ENCODE measurements around the gene VAT1L. TPM values are rescaled to one million over a fixed set of nuclear protein-coding genes. Genes with fewer than 3 reads are reported as not detected.
"Not testable (repeated sequence)": the region's sequence is repeated elsewhere in the genome, so short reads cannot be mapped to it uniquely, and the experiment has no call there.

VAT1L gene
- total RNA-seq, 2 donors from 2014 or later = 0.07 TPM; not detected in 1

GRCh38 chr16:77970371-77970770, 182.0 kb downstream of the VAT1L start:
- DNase-seq (no peak), ATAC-seq (replicated peaks in 1 of 2) (no peak)
- Mint-ChIP-seq H3K36me3 (ENCODE audit: insufficient read depth in 2 of 2) (no peaks in the 10 kb centered on the region), H3K27me3 (ENCODE audit: low read depth) (peaks cover 18% of the 10 kb centered on the region), H3K27ac (no peak overlapping the region), H3K9me3 (no peaks in the 10 kb centered on the region), H3K4me3 (no peak overlapping the region), H3K4me1 (ENCODE audit: low read depth) (no peaks in the 10 kb centered on the region)

- H3K4me1 Mint-ChIP-seq (ENCODE audit: low read depth) = no peaks in the 10 kb centered on the region
- H3K27me3 Mint-ChIP-seq (ENCODE audit: low read depth) = peaks cover 28% of the 10 kb centered on the region
- no peak overlapping the region for H3K4me3 Mint-ChIP-seq
- ATAC-seq (replicated peaks in 1 of 2) (peak; percentile 59 to 67), DNase-seq (peak; percentile 70 to 78)
- no peaks in the 10 kb centered on the region for H3K9me3 Mint-ChIP-seq
- H3K36me3 Mint-ChIP-seq (ENCODE audit: insufficient read depth in 2 of 2) = no peaks in the 10 kb centered on the region
- no peak overlapping the region for H3K27ac Mint-ChIP-seq
These were observed 183.1 kb downstream of the VAT1L start for GRCh38 chr16:77971306-77972061.

GRCh38 chr16:77972062-77972392, 183.7 kb downstream of the VAT1L start:
- no peak overlapping the region for H3K4me3 Mint-ChIP-seq
- no peaks in the 10 kb centered on the region for H3K4me1 Mint-ChIP-seq (ENCODE audit: low read depth)
- no peaks in the 10 kb centered on the region for H3K9me3 Mint-ChIP-seq
- DNase-seq = no peak
- peaks cover 28% of the 10 kb centered on the region for H3K27me3 Mint-ChIP-seq (ENCODE audit: low read depth)
- no peak for ATAC-seq (replicated peaks in 1 of 2)
- no peaks in the 10 kb centered on the region for H3K36me3 Mint-ChIP-seq (ENCODE audit: insufficient read depth in 2 of 2)
- no peak overlapping the region for H3K27ac Mint-ChIP-seq

GRCh38 chr16:77974883-77975282, 186.5 kb downstream of the VAT1L start:
- H3K36me3 Mint-ChIP-seq (ENCODE audit: insufficient read depth in 2 of 2) = no peaks in the 10 kb centered on the region
- peaks cover 21% of the 10 kb centered on the region for H3K27me3 Mint-ChIP-seq (ENCODE audit: low read depth)
- no peaks in the 10 kb centered on the region for H3K9me3 Mint-ChIP-seq
- no peak overlapping the region for H3K4me3 Mint-ChIP-seq
- DNase-seq (no peak), ATAC-seq (replicated peaks in 1 of 2) (no peak)
- no peak overlapping the region for H3K27ac Mint-ChIP-seq
- H3K4me1 Mint-ChIP-seq (ENCODE audit: low read depth) = no peaks in the 10 kb centered on the region

- ATAC-seq (replicated peaks in 1 of 2) (no peak), DNase-seq (no peak)
- Mint-ChIP-seq H3K27me3 (ENCODE audit: low read depth) (peaks cover 21% of the 10 kb centered on the region), H3K4me3 (no peak overlapping the region), H3K4me1 (ENCODE audit: low read depth) (no peaks in the 10 kb centered on the region), H3K9me3 (no peaks in the 10 kb centered on the region), H3K36me3 (ENCODE audit: insufficient read depth in 2 of 2) (no peaks in the 10 kb centered on the region), H3K27ac (no peak overlapping the region)
These were observed 187.6 kb downstream of the VAT1L start for GRCh38 chr16:77975942-77976341.

- no peak for ATAC-seq (replicated peaks in 1 of 2)
These were observed 189.0 kb downstream of the VAT1L start for GRCh38 chr16:77977339-77977738.

GRCh38 chr16:77985111-77985510, 196.7 kb downstream of the VAT1L start:
- H3K27me3 Mint-ChIP-seq (ENCODE audit: low read depth) = peaks cover 16% of the 10 kb centered on the region
- no peaks in the 10 kb centered on the region for H3K4me1 Mint-ChIP-seq (ENCODE audit: low read depth)
- ATAC-seq (replicated peaks in 1 of 2) (no peak), DNase-seq (no peak)
- H3K36me3 Mint-ChIP-seq (ENCODE audit: insufficient read depth in 2 of 2) = no peaks in the 10 kb centered on the region
- H3K27ac Mint-ChIP-seq = no peak overlapping the region
- no peaks in the 10 kb centered on the region for H3K9me3 Mint-ChIP-seq
- H3K4me3 Mint-ChIP-seq = no peak overlapping the region

More at GRCh38 chr16:77977339-77977738, 189.0 kb downstream of the VAT1L start:
- no peak for DNase-seq
- Mint-ChIP-seq H3K4me3 (no peak overlapping the region), H3K36me3 (ENCODE audit: insufficient read depth in 2 of 2) (no peaks in the 10 kb centered on the region), H3K4me1 (ENCODE audit: low read depth) (no peaks in the 10 kb centered on the region), H3K27ac (no peak overlapping the region), H3K9me3 (no peaks in the 10 kb centered on the region), H3K27me3 (ENCODE audit: low read depth) (peaks cover 16% of the 10 kb centered on the region)

GRCh38 chr16:77986011-77986740, 197.8 kb downstream of the VAT1L start:
- no peak for DNase-seq
- no peaks in the 10 kb centered on the region for H3K4me1 Mint-ChIP-seq (ENCODE audit: low read depth)
- peaks cover 16% of the 10 kb centered on the region for H3K27me3 Mint-ChIP-seq (ENCODE audit: low read depth)
- no peaks in the 10 kb centered on the region for H3K36me3 Mint-ChIP-seq (ENCODE audit: insufficient read depth in 2 of 2)
- no peaks in the 10 kb centered on the region for H3K9me3 Mint-ChIP-seq
- H3K27ac Mint-ChIP-seq = no peak overlapping the region
- ATAC-seq (replicated peaks in 1 of 2) = no peak
- no peak overlapping the region for H3K4me3 Mint-ChIP-seq

- no peak overlapping the region for H3K27ac Mint-ChIP-seq
- H3K4me1 Mint-ChIP-seq (ENCODE audit: low read depth) = no peaks in the 10 kb centered on the region
These were observed 199.4 kb downstream of the VAT1L start for GRCh38 chr16:77987810-77988209.

GRCh38 chr16:77989846-77990245, 201.5 kb downstream of the VAT1L start:
- Mint-ChIP-seq H3K36me3 (ENCODE audit: insufficient read depth in 2 of 2) (no peaks in the 10 kb centered on the region), H3K4me1 (ENCODE audit: low read depth) (no peaks in the 10 kb centered on the region), H3K9me3 (no peaks in the 10 kb centered on the region), H3K4me3 (no peak overlapping the region), H3K27me3 (ENCODE audit: low read depth) (peaks cover 14% of the 10 kb centered on the region), H3K27ac (no peak overlapping the region)
- ATAC-seq (replicated peaks in 1 of 2) (no peak), DNase-seq (no peak)

More at GRCh38 chr16:77987810-77988209, 199.4 kb downstream of the VAT1L start:
- DNase-seq = no peak
- Mint-ChIP-seq H3K36me3 (ENCODE audit: insufficient read depth in 2 of 2) (no peaks in the 10 kb centered on the region), H3K4me3 (no peak overlapping the region), H3K9me3 (no peaks in the 10 kb centered on the region), H3K27me3 (ENCODE audit: low read depth) (peaks cover 26% of the 10 kb centered on the region)
- no peak for ATAC-seq (replicated peaks in 1 of 2)

GRCh38 chr16:77991701-77992100, 203.3 kb downstream of the VAT1L start:
- Mint-ChIP-seq H3K4me1 (ENCODE audit: low read depth) (no peaks in the 10 kb centered on the region), H3K36me3 (ENCODE audit: insufficient read depth in 2 of 2) (peaks cover 2 to 6% of the 10 kb centered on the region in 2 donors), H3K27me3 (ENCODE audit: low read depth) (peaks cover 14% of the 10 kb centered on the region), H3K27ac (no peak overlapping the region), H3K9me3 (peaks cover 2 to 9% of the 10 kb centered on the region in 2 donors), H3K4me3 (no peak overlapping the region)
- DNase-seq = no peak
- no peak for ATAC-seq (replicated peaks in 1 of 2)

- not testable (repeated sequence) for ATAC-seq (replicated peaks in 1 of 2); DNase-seq; H3K4me3 Mint-ChIP-seq; H3K4me1 Mint-ChIP-seq (ENCODE audit: low read depth); H3K36me3 Mint-ChIP-seq (ENCODE audit: insufficient read depth in 2 of 2); H3K27ac Mint-ChIP-seq
- Mint-ChIP-seq H3K27me3 (ENCODE audit: low read depth) (peaks cover 14% of the 10 kb centered on the region), H3K9me3 (peaks cover 2 to 10% of the 10 kb centered on the region in 2 donors)
These were observed 204.0 kb downstream of the VAT1L start for GRCh38 chr16:77992381-77992780.

- Mint-ChIP-seq H3K4me3 (no peak overlapping the region), H3K4me1 (ENCODE audit: low read depth) (no peaks in the 10 kb centered on the region), H3K36me3 (ENCODE audit: insufficient read depth in 2 of 2) (peaks cover 2 to 9% of the 10 kb centered on the region in 2 donors), H3K27ac (no peak overlapping the region), H3K27me3 (ENCODE audit: low read depth) (peaks cover 14% of the 10 kb centered on the region), H3K9me3 (peaks cover 2 to 10% of the 10 kb centered on the region in 2 donors)
- DNase-seq (no peak), ATAC-seq (replicated peaks in 1 of 2) (no peak)
These were observed 205.0 kb downstream of the VAT1L start for GRCh38 chr16:77993111-77993985.

Data from activated T-cell treated with anti-CD3 and anti-CD28 coated beads, Interleukin-2, amount 50 U/mL, for 72 hours (primary cell).